GM10847 (cell line): ENCODE data around the gene ZNF326.

Experiments
- POLR2A ChIP-seq: IDR thresholded peaks from 2 replicates; pipeline ENCODE4 v1.6.1; 2011; ENCODE audit not compliant: insufficient read length; ENCODE audit errors: extremely low read depth

The ZNF326 gene

DNA sequence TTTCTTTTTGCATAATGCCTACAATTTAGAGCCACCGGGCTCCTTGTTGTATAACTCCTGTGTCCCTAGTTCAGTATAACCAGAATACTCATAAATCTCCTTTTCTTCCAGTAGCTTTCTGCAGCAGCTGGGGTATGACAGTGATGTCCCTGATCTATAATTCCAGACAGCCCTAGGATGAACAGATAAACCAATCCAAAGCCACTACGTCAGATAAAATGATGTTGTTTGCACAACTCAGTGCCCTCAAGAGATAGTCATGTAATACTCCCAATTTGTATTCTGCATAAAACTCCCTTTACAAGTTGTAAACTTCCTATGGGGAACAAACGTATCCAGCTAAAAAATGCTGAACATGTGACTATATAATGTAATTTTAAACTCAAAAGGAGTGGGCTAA, 44.7 kb downstream of the ZNF326 start:
- no peak for TF ChIP-seq POLR2A

GRCh38 chr1:90043586-90043985, 48.7 kb downstream of the ZNF326 start:
- TF ChIP-seq POLR2A = no peak

GRCh38 chr1:90044346-90044745, 49.4 kb downstream of the ZNF326 start:
- TF ChIP-seq POLR2A = no peak

GRCh38 chr1:90045853-90046563, 51.1 kb downstream of the ZNF326 start:
- TF ChIP-seq POLR2A = no peak

DNA sequence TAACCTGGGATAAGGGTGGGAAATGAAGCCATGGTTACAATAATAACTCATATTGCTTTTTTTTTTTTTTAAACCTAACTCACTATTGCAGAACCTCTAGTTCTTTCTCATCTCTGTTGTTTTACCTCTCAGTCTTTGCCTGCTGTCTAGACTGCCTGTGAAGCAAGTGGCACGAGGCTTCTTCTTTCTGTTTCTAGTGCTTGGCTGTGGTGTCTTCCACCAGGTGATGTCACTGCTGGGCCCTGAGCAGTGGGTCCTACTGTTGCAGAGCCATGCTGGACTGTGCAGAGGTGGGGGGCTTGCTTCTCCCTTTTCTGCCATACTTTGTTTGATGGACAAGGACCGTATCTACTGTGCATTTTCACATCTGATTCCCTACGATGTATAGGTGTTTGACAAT, 51.7 kb downstream of the ZNF326 start:
- no peak for TF ChIP-seq POLR2A

GRCh38 chr1:90048043-90048442, 53.1 kb downstream of the ZNF326 start:
- no peak for TF ChIP-seq POLR2A

DNA sequence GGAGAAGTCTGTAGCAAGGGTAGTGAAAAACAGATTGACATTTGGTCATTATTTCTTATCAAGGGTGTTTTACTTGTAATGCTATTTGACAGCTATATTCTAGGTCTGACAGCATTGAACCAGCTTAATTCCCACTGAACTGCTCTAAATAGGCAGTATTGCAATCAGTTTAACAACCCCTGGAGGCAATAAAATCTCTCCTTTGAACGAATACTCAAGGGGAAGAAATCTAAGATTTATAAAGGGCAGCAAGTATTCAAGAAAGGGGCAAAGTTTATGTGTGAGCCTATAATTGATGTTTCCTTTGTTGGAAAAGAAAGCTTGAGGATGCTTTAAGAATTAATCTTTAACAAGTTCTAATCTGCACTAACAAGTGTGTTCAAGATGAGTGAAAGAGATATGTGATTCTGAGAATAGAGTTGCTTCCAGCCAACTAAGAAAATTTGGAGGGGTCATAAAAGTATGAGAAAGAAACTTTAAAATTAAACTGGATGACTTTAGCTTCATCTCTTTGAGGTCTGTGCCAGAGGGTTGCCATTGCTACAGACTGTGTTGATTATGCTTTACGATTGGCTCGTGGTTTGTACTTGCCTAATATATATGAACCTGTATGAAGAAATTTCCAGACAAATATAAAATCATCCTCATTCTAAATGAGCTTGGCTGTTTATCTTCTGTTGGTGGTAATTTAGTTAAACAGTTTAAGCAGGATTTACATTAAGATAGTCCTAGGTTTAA, 72.5 kb downstream of the ZNF326 start:
- no peak for TF ChIP-seq POLR2A

DNA sequence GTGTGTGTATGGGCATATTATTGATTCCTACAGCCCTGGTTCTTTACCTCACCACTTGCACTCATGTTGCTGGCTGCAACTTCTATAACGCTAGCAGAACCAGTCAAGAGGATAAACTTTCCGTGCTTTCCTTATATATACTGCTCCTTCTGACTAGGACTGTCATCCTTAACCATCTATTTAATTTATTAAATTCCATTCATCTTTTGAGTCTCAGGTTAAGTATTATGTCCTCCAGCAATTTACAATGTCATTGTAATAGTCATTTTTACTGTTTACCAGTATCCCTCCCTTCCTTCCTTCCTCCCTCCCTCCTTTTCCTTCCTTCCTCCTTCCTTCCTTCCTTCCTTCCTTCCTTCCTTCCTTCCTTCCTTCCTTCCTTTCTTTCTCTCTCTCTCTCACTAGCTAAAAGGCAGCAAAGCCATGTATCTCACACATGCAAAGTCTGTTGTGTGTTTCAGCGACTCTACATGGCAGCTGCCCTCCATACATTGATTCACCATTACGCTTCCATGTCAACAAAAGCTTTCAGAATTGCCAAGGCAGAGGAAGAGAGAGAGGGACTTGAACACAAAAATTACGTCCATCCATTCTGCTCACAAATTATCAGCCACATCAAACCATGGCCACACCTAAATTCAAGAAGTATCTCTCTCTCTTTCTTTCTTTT, 73.8 kb downstream of the ZNF326 start:
- TF ChIP-seq POLR2A = no peak

GRCh38 chr1:90074137-90074536, 79.2 kb downstream of the ZNF326 start:
- no peak for TF ChIP-seq POLR2A

GRCh38 chr1:90074566-90074965, 79.7 kb downstream of the ZNF326 start:
- TF ChIP-seq POLR2A = no peak

GRCh38 chr1:90074970-90075391, 80.1 kb downstream of the ZNF326 start:
- TF ChIP-seq POLR2A = no peak

GRCh38 chr1:90083995-90084394, 89.1 kb downstream of the ZNF326 start:
- no peak for TF ChIP-seq POLR2A
